ENCODE results near the gene CCDC107. TPM values are rescaled to one million over a fixed set of nuclear protein-coding genes. Genes with fewer than 3 reads are reported as not detected.

CCDC107 gene
- total RNA-seq, 1 experiment from 2014 or later, result 12.5 TPM

- Mint-ChIP-seq H3K36me3 (ENCODE audit: insufficient read depth, unreplicated experiment) (no peaks in the 10 kb centered on the region), H3K4me3 (ENCODE audit: unreplicated experiment) (no peak within 1 kb of the TSS), H3K27ac (ENCODE audit: low read depth, unreplicated experiment) (no peak within 1 kb of the TSS), H3K9me3 (ENCODE audit: unreplicated experiment) (no peaks in the 10 kb centered on the region), H3K27me3 (ENCODE audit: insufficient read depth, unreplicated experiment) (no peaks in the 10 kb centered on the region), H3K4me1 (ENCODE audit: insufficient read depth, unreplicated experiment) (peaks cover 5% of the 10 kb centered on the region)
- no peak for DNase-seq (ENCODE audit: unreplicated experiment)
- no peak for TF ChIP-seq CTCF (IDR thresholded peaks at IDR 0.05; ENCODE audit: unreplicated experiment)
- intact Hi-C loops (cut with micrococcal nuclease), result loop anchor here (10.0 kb wide), 1 partner anchor 254 kb away; the partner anchor contains the start of genes HRCT1 and SPAAR
- ChIA-PET CTCF (interaction anchor here (0.6 to 0.9 kb wide), 3 partner anchors 30 to 82 kb away, joined by 3 read pairs; no protein-coding TSS in a partner anchor), POLR2A (no interaction called here)
- BruUV-seq (replicated peaks), result no TSS peak
These were observed 7.5 kb upstream of the CCDC107 start, which contains the start of gene SIT1 for GRCh38 chr9:35650341-35651158. Gene SIT1, minus strand, starts transcription at chr9:35650931. Its CDS starts 78 bp downstream, at chr9:35650853.

DNA sequence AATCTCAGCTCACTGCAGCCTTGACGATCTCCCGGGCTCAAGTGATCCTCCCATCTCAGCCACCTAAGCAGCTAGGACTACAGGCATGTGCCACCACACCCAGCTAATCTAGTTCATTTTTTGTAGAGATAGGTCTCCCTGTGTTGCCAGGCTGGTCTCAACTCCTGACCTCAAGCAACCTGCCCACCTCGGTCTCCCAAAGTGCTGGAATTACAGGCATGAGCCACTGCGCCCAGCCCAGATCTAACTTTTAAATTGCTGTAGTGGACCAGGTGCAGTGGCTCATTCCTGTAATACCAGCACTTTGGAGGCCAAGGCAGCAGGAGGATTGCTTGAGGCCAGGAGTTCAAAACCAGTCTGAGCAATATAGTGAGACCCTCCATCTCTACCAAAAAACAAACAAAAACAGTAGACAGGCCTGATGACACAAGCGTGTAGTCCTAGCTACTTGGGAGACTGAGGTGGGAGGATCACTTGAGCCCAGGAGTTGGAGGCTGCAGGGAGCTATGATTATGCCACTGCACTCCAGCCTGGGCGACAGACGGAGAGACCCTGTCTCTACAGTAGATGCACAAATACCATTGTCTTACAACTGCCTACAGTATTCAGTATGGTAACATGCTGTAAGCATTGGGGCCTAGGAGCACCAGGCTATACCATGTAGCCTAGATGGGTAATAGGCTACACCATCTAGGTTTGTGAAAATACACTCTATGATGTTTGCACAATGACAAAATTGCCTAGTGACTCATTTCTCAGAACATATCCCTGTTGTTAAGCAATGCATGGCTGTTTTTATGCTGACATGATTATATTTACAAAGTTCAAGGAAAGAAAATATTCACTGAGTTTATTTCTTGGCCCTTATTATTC lies 5.9 kb upstream of the CCDC107 start:
- ChIA-PET CTCF (no interaction called here), POLR2A (interaction anchor here (0.7 to 1.4 kb wide), 3 partner anchors 74 to 96 kb away, joined by 3 to 6 read pairs (median 5); partner anchors contain the start of genes CREB3, GBA2, RGP1 and TLN1)
- no peaks in the 10 kb centered on the region for H3K9me3 Mint-ChIP-seq (ENCODE audit: unreplicated experiment)
- TF ChIP-seq CTCF (IDR thresholded peaks at IDR 0.05; ENCODE audit: unreplicated experiment), result no peak
- no peak overlapping the region for H3K27ac Mint-ChIP-seq (ENCODE audit: low read depth, unreplicated experiment)
- intact Hi-C loops (cut with micrococcal nuclease), result loop anchor here (10.0 kb wide), 1 partner anchor 253 kb away; the partner anchor contains the start of genes HRCT1 and SPAAR
- no peaks in the 10 kb centered on the region for H3K27me3 Mint-ChIP-seq (ENCODE audit: insufficient read depth, unreplicated experiment)
- peaks cover 5% of the 10 kb centered on the region for H3K4me1 Mint-ChIP-seq (ENCODE audit: insufficient read depth, unreplicated experiment)
- DNase-seq (ENCODE audit: unreplicated experiment), result peak; percentile 82
- no peaks in the 10 kb centered on the region for H3K36me3 Mint-ChIP-seq (ENCODE audit: insufficient read depth, unreplicated experiment)
- H3K4me3 Mint-ChIP-seq (ENCODE audit: unreplicated experiment), result no peak overlapping the region
- BruUV-seq (replicated peaks), result no TSS peak

GRCh38 chr9:35652829-35653209 lies 5.3 kb upstream of the CCDC107 start:
- CTCF ChIA-PET, result no interaction called here
- H3K9me3 Mint-ChIP-seq (ENCODE audit: unreplicated experiment), result no peaks in the 10 kb centered on the region
- no peak for TF ChIP-seq CTCF (IDR thresholded peaks at IDR 0.05; ENCODE audit: unreplicated experiment)
- no TSS peak for BruUV-seq (replicated peaks)
- H3K36me3 Mint-ChIP-seq (ENCODE audit: insufficient read depth, unreplicated experiment), result peaks cover 4% of the 10 kb centered on the region
- no peaks in the 10 kb centered on the region for H3K27me3 Mint-ChIP-seq (ENCODE audit: insufficient read depth, unreplicated experiment)
- DNase-seq (ENCODE audit: unreplicated experiment), result no peak
- no peak overlapping the region for H3K4me3 Mint-ChIP-seq (ENCODE audit: unreplicated experiment)
- POLR2A ChIA-PET, result interaction anchor here (1.4 kb wide), 1 partner anchor 79 kb away, joined by 6 read pairs; the partner anchor contains the start of genes CREB3 and TLN1
- intact Hi-C loops (cut with micrococcal nuclease), result loop anchor here (10.0 kb wide), 1 partner anchor 252 kb away; the partner anchor contains the start of genes HRCT1 and SPAAR
- no peaks in the 10 kb centered on the region for H3K4me1 Mint-ChIP-seq (ENCODE audit: insufficient read depth, unreplicated experiment)
- peak overlapping the region; percentile 61 for H3K27ac Mint-ChIP-seq (ENCODE audit: low read depth, unreplicated experiment)

Measured in MCF 10A (cell line).